GM19468 (cell line): ENCODE measurements around the gene KRTAP5-10.
"Not testable (repeated sequence)": the region's sequence is repeated elsewhere in the genome, so short reads cannot be mapped to it uniquely, and the experiment has no call there.

ENCODE experiments used
- ATAC-seq: cut with Tn5 transposase; IDR thresholded peaks from one replicate; pipeline ENCODE4 v1.9.1; 2021; ENCODE audit warnings: mild to moderate bottlenecking, moderate library complexity, moderate number of reproducible peaks; ENCODE audit not compliant: unreplicated experiment; ENCODE audit errors: extremely low read depth

The KRTAP5-10 gene

DNA sequence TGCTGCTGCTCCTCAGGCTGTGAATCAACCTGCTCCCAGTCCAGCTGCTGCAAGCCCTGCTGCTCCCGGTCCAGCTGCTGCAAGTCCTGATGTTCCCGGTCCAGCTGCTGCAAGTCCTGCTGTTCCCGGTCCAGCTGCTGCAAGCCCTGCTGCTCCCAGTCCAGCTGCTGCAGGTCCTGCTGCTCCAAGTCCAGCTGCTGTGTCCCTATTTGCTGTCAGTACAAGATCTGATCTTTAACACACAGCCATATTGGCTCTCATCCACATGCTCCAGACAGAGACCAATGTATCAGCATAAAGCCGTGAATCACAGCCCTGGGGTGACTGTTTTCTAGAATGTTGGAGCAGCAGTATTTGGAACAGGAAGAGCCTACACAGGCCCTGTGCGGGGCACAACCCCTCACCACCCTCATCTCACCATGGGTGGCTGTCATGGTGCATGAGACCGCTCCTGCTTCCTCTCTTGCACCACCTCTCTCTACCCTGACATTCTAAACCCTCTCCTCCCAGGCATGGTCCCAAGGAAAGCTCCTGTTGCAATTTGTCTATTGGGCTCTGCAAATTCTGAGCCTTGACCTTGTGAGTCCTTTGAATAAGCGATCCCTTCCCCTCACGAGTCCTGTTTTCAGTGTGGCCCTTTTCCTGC is 3.5 kb downstream of the KRTAP5-10 start:
- ATAC-seq: no peak

DNA sequence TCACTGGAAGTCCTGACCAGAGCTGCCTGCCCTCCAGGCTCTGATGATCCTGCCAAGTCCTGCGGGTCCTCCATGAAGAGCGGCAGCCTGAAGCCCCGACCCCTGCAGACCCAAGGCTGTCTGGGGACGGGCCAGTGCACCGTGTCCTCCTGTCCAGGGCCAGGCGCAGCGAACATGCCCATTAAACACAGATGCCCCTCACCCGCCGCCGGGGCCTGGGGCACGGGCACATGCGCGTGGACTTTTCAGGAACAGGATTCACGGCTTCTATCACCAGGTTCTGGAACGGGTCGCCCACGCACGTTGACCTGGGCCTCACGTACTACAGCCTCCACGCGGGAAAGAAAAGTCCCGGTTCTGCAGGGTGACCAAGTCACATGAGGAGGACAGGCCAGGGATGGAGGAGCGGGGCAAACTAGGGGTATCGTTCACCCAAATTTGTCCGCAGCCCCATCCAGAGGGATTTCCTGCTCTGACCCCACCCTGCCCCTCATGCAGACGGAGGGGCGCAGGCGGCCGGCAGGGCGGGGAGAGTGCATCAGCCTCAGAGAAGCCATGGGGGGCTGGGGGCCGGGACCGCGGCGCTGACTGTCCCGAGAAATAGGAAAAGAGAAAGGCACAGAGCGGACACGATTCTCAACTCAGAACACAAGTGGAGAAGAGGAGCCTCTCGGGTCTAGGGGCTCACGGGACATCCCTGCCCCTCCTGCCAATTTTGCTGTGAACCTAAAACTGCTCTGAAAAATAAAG is 5.9 kb downstream of the KRTAP5-10 start:
- ATAC-seq: not testable (repeated sequence)

DNA sequence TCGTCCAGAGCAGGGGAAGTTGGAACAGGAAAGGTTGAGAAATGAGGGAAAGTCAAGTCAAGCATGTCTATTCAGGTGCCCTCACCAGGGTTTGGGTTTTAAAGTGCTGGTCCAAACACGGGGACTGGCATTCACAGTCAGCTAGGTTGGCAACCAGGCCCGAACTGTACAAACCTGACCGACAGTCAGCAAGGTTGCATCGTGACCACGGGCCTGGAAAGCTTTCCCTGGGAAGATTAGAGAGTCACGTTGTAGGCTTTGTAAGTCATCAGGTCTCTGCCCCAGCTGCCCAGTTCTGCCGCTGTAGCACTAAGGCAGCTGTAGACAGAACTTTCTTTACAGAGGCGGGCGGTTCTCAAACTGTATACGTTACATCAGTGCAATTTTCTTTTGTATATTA is 7.4 kb downstream of the KRTAP5-10 start:
- ATAC-seq: no peak

DNA sequence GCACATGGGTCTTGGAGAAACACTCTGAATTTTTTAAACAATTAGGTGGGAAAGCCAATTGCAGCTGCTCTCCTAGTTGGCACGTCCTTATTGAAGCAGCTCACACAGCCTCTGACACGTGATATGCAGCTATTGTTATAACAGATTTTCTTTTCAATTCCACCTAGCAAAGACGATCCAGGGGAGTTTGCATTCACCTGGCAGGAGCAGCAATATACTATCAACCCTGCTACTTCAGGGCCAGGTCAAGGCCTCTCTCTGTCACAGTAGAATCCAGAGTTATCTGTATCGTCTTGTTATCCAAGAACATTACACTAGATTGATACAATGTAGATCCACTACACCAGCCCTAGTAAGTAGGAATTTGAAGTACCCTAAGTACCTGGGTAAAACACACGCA is 9.1 kb downstream of the KRTAP5-10 start:
- no peak for ATAC-seq

DNA sequence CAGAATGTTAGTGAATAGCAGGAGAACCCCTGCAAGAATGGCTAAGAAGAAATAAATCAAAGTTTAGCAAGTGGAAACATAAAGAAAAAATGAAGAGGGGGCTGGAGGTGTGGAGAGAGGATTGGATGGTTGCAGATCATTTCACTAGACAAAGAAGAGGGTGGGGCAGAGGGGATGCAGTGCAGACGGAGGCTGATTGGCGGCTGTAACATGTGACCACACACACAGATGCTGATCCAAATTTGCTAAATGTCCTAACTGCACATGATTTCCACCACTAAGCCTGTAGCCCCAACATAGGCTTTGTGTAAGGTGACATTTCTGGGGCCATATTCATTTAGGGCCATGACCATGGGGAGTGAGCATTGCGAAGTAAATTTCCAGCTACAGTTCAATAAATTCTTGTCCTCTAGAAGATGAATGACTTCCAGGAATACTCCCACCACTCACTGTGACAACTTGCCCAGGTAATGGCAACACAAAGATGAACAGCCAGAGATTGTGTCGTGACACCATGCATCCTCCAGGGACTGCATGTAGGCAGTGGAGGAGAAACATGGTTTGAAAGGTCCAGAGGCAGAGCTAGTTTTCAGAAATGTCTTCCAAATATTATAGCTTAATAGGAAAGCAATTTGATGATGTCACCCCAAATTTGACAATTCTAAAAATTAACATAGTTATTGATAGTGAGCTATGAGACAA is 10.5 kb downstream of the KRTAP5-10 start:
- ATAC-seq: no peak

DNA sequence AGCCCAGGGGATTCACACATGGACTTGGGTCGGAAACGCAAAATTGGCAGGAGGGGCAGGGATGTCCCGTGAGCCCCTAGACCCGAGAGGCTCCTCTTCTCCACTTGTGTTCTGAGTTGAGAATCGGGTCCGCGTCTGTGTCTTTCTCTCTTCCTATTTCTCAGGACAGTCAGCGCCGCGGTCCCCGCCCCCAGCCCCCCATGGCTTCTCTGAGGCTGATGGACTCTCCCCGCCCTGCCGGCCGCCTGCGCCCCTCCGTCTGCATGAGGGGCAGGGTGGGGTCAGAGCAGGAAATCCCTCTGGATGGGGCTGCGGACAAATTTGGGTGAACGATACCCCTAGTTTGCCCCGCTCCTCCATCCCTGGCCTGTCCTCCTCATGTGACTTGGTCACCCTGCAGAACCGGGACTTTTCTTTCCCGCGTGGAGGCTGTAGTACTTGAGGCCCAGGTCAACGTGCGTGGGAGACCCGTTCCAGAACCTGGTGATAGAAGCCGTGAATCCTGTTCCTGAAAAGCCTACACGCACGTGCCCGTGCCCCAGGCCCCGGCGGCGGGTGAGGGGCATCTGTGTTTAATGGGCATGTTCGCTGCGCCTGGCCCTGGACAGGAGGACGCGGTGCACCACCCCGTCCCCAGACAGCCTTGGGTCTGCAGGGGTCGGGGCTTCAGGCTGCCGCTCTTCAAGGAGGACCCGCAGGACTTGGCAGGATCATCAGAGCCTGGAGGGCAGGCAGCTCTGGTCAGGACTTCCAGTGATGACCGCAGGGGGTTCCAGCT is 11.5 kb downstream of the KRTAP5-10 start:
- ATAC-seq: not testable (repeated sequence)

DNA sequence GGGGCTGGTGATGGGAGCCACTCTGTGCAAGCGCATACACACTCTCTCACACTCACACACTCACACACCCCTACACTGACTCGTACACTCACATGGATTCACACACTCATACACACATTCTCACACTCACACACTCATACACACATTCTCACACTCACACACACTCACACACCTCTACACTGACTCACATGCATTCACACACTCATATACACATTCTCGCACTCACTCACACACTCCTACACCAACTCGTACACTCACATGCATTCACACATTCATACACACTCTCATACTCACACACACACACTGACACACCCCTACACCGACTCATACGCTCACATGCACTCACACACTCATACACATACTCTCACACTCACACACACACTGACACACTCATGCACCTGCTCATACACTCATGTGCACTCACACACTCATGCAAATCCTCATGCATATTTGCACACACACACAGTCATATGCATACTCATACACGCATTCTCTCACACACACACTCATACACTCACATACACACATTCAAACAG is 12.2 kb downstream of the KRTAP5-10 start:
- no peak for ATAC-seq

DNA sequence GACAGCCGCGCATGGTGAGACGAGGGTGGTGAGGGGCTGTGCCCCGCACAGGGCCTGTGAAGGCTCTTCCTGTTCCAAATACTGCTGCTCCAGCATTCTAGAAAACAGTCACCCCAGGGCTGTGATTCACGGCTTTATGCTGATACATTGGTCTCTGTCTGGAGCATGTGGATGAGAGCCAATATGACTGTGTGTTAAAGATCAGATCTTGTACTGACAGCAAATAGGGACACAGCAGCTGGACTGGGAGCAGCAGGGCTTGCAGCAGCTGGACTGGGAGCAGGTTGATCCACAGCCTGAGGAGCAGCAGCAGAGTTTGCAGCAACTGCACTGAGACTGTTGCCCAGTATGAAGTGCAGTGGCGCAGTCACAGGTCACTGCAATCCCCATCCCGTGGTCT is 14.2 kb downstream of the KRTAP5-10 start:
- ATAC-seq: not testable (repeated sequence)

DNA sequence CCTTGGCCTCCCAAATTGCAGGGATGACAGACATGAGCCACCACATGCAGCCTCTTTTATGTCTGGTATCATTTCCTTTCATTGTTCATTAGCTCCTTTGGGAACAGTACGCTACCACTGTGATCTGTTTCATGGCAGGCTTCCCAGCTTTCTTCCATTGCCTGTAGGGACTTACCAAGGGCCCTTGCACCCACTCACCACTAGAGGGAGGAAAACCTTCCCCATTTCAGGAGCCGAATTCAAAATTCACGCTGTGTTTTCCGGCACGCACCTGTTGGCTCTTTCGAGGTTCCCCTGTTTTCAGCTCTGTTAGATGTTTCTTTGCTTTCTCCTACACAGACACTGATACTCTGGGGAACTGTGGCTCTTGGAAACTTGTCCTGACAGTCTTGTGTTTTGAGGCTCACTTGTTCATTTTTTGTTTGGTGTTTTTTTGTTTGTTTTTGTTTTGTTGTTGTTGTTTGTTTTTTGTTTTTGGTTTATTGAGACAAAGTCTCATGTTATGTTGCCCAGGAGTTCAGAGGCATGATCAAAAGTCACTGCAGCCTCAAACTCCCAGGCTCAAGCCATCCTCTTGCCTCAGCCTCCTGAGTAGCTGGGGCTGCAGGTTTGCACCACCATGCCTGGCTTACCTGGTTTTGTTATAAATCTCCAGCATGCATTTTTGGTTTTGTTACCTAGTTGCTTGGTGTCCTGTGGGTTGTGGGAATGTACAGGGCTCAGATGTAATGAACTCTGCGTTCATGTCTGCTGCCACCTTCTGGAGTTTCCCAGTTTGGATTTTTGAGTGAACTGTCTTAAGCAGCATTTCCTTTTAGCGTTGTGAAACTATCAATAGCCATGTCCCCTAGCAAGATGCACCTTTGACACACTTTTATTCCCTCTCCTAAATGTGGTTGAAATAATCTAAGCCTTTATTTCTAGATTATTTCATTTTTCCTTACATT is 15.0 kb downstream of the KRTAP5-10 start:
- no peak for ATAC-seq

DNA sequence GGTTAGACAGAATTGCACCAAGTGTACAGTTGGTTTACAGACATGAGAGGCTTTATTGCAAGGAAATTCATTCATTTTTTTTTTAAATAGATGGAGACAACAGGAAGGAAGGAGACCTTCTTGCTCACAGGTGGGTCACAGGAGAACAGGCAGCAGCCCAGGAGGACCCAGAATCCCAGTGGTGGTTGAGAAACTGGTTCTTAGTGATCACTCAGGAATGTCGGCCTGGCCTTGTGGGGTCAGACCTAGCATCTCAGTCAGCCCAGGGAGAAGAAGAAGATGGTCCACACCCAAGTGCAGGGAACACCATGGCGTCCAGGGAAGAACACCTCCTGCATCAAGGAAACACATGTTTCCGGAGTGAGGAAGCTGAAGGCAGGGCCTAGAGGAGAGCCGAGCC is 16.5 kb downstream of the KRTAP5-10 start:
- ATAC-seq: no peak

DNA sequence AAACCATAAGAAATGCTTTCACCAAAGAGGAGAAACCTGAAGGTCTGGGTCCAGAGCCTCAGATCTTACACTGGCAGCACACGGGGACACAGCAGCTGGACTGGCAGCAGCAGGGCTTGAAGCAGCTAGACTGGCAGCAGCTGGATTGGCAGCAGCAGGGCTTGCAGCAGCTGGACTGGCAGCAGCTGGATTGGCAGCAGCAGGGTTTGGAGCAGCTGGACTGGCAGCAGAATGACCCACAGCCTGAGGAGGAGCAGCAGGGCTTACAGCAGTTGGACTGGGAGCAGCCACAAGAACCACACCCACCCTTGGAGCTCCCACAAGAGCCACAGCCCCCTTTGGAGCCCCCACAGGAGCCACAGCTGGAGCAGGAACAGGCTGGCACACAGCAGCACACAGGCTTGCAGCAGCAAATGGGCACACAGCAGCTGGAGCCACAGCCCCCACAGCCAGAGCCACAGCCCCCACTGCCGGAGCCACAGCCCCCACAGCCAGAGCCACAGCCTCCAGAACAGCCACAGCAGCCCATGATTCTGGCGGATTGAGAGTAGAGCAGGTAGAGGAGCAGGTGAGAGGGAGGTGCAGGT is 17.0 kb downstream of the KRTAP5-10 start, which contains the start of gene KRTAP5-11:
TSS of gene KRTAP5-11 (minus strand) at position 567 of the 587 bp plus-strand sequence. CDS start at position 529, 38 bp downstream.
- ATAC-seq: no peak

DNA sequence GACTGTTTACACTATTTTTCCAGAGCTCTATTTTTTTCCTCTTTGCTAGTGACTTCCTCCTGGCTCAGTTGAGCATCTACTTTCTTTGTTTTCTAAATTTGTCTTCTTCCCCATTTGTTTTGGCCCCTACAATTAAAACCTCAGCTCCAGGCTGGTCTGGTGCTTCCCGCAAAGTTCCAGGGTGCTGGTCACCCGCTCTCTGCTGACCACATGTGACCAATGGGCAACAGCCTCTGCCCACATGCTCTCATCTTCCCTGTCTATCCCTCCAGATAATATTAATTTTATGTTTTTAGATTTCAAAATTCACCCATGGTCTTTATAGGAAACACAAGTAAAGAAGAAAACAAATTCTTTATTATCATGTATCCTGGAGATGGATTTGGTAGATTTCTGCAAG is 17.6 kb downstream of the KRTAP5-10 start:
- not testable (repeated sequence) for ATAC-seq

DNA sequence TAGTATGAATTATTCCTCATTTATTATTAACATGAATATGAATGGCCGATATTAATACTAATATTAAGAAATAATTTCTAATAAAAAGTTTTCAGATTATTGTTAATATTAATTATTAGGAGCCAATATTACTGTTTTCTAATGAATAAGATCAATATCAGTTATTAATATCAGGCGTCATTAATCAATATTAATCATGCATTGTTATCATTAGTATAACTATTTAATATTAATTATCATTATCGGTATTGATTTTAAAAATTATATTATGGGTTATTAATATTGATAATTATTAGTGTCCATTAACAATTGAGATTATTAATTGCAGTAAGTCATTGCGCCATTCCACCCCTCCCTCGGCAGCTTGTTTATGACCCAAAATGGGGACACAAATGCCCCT is 20.3 kb downstream of the KRTAP5-10 start:
- not testable (repeated sequence) for ATAC-seq

DNA sequence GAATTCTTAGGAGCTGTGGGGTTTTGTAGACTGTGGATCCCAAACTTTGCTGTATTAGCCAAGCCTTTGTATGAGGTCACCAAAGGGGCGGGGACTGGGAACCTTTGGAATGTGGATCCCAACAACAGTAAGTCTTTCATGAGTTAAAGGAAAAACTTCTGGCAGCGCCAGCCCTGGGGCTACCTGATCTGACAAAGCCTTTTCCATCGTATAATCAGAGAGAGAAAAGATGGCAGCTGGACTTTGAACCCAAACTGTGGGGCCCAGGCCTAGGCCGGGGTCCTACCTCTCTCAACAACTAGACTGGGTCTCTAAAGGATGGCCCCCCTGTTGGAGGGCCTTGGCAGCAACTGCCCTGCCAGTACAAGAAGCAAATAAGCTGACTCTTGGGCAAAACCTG is 23.0 kb downstream of the KRTAP5-10 start:
- ATAC-seq: not testable (repeated sequence)

DNA sequence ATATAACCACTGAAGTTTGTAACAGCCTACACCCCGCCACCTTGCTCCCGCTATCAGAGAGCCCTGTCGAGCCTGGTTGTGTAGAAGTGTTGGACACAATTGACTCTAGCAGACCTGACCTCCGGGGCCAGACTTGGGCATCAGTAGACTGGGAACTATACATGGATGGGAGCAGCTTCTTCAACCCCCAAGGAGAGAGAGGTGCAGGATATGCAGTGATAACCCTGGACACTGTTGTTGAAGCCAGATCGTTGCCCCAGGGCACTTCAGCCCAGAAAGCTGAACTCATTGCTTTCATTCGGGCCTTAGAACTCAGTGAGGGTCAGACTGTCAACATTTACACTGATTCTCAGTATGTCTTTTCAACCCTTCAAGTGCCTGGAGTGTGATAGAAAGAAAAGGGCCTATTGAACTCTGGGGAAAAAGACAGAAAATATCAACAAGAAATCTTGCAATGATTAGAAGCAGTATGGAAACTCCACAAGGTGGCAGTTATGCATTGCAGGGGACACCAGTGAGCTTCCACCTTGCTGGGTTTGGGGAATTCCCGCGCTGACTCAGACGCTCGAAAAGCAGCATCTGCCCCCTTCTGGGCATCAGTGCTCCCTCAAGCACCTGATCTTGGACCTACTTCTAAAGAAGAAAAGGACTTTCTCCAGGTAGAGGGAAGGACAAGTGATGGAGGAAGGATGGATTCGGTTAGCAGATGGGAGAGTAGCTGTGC is 23.6 kb downstream of the KRTAP5-10 start:
- ATAC-seq: not testable (repeated sequence)

DNA sequence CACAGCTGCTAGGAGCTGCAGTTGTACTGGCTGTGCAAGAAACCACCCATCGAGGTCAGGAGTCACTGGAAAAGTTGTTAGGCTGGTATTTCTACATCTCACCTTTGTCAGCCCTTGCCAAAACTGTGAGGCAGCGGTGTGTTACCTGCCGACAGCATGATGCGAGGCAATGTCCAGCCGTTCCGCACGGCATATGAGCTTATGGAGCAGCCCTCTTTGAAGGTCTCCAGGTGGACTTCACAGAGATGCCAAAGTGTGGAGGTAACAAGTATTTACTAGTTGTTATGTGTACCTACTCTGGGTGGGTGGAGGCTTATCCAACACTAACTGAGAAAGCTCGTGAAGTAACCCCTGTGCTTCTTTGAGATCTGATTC is 24.2 kb downstream of the KRTAP5-10 start:
- not testable (repeated sequence) for ATAC-seq

DNA sequence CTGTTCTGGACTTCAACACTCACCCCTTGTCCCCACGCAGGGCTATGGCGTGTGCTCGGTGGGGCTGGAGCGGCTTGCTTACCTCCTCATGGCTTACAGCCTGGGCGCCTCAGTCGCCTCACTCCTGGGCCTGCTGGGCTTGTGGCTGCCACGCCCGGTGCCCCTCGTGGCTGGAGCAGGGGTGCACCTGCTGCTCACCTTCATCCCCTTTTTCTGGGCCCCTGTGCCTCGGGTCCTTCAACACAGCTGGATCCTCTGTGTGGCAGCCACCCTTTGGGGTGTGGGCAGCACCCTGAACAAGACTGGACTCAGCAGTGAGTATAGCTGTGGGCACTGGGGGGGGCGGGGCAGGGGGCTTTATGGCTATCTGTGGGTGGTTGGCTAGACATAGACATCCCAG is 37.9 kb downstream of the KRTAP5-10 start:
- ATAC-seq: not testable (repeated sequence)
